ENCODE data around the gene DDX50. TPM values are rescaled to one million over a fixed set of nuclear protein-coding genes. Genes with fewer than 3 reads are reported as not detected.

DDX50 gene
- total and polyA plus RNA-seq, 2 donors (not counting 3 experiments of a cell fraction or from before 2014, with no cell fraction given): 14.8 to 28.2 TPM

DNA sequence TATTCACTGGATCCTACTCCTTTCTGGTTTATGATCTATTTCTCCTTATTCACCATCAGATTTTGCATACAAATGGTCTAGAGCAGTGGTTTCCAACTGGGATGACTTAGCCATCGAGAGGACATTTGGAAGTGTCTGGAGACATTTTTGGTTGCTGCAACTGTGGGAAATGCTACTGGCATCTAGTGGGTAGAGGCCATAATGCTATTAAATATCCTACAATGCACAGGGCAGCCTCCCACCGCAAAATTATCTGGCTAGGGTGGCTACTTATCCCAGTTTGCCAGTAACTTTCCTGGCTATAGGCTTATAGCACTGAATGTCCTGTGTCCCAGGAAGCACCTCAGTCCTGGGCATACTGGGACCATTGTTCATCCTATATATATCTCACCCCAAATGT is 21.5 kb upstream of the DDX50 start:
- dilution Hi-C loops (cut with MboI; ENCODE audit: extremely low pct_ligation_motif_present, low sequenced_read_pairs): no loop called here
- DNase-seq (ENCODE audit: low read depth, low spot score): no peak
- no peak overlapping the region for H2AFZ ChIP-seq (ENCODE audit: low read depth, low read length)
- H3K9ac ChIP-seq (replicated peaks; ENCODE audit: extremely low read depth, insufficient read depth, low read length): no peak overlapping the region
- H3K27ac ChIP-seq (ENCODE audit: insufficient read depth, low read depth, low read length): no peak overlapping the region
- peaks cover 7 to 8% of the 10 kb centered on the region in 2 experiments for H3K27me3 ChIP-seq (ENCODE audit: control insufficient read depth in 2 of 2, insufficient read depth in 2 of 2, low read length in 2 of 2)
- intact Hi-C loops (cut with micrococcal nuclease): no loop called here
- H4K20me1 ChIP-seq (replicated peaks; ENCODE audit: control insufficient read depth, extremely low read depth, insufficient read depth, low read length): no peaks in the 10 kb centered on the region
- H3K9me1 ChIP-seq (replicated peaks; ENCODE audit: control insufficient read depth, extremely low read depth, insufficient read depth, low read length): no peaks in the 10 kb centered on the region
- BruUV-seq (replicated peaks): no TSS peak
- FAIRE-seq: no peak
- CTCF ChIA-PET: interaction anchor here (1.5 kb wide), 1 partner anchor 8 kb away, joined by 5 read pairs; no protein-coding TSS in a partner anchor
- H3K4me1 ChIP-seq (ENCODE audit: control insufficient read depth, extremely low read depth, insufficient read depth, low read length): no peaks in the 10 kb centered on the region
- no peak overlapping the region for H3K4me2 ChIP-seq (ENCODE audit: insufficient read depth, low read length)
- H3K79me2 ChIP-seq (ENCODE audit: control insufficient read depth, insufficient read depth, low read length): no peaks in the 10 kb centered on the region
- H3K9me3 ChIP-seq (replicated peaks; ENCODE audit: control insufficient read depth, insufficient read depth, low read length): no peaks in the 10 kb centered on the region
- POLR2A ChIA-PET: no interaction called here
- H3K4me3 ChIP-seq (replicated peaks in 1 of 3; ENCODE audit: insufficient read depth in 1 of 3, low read depth in 1 of 3, low read length in 3 of 3): no peak overlapping the region
- no peaks in the 10 kb centered on the region for H3K36me3 ChIP-seq (ENCODE audit: control insufficient read depth in 2 of 2, extremely low read depth in 1 of 2, insufficient read depth in 2 of 2, low read length in 2 of 2)
- no peak for TF ChIP-seq POLR2A (IDR thresholded peaks at IDR 0.05; ENCODE audit: low read depth, low read length)
- TF ChIP-seq MYC (IDR thresholded peaks at IDR 0.05; ENCODE audit: low read depth, low read length): no peak
- TF ChIP-seq, protein P1, sequence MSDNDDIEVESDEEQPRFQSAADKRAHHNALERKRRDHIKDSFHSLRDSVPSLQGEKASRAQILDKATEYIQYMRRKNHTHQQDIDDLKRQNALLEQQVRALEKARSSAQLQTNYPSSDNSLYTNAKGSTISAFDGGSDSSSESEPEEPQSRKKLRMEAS (IDR thresholded peaks at IDR 0.05; ENCODE audit: insufficient read depth, insufficient read length): no peak
- no peak for TF ChIP-seq FOS (IDR thresholded peaks at IDR 0.05; ENCODE audit: borderline replicate concordance, insufficient read depth, low read length)
- TF ChIP-seq JUN (IDR thresholded peaks at IDR 0.05; ENCODE audit: borderline replicate concordance, insufficient read depth, insufficient read length, low read depth): no peak
- TF ChIP-seq EZH2 (IDR thresholded peaks at IDR 0.05; ENCODE audit: borderline replicate concordance, low read depth, low read length, severe bottlenecking): no peak
- TF ChIP-seq POLR2AphosphoS5 (IDR thresholded peaks at IDR 0.05; ENCODE audit: insufficient read depth, low read depth, low read length): no peak
- TF ChIP-seq GATA2 (IDR thresholded peaks at IDR 0.05; ENCODE audit: insufficient read depth, insufficient read length, low read depth, low read length): no peak
- TF ChIP-seq, protein P2, sequence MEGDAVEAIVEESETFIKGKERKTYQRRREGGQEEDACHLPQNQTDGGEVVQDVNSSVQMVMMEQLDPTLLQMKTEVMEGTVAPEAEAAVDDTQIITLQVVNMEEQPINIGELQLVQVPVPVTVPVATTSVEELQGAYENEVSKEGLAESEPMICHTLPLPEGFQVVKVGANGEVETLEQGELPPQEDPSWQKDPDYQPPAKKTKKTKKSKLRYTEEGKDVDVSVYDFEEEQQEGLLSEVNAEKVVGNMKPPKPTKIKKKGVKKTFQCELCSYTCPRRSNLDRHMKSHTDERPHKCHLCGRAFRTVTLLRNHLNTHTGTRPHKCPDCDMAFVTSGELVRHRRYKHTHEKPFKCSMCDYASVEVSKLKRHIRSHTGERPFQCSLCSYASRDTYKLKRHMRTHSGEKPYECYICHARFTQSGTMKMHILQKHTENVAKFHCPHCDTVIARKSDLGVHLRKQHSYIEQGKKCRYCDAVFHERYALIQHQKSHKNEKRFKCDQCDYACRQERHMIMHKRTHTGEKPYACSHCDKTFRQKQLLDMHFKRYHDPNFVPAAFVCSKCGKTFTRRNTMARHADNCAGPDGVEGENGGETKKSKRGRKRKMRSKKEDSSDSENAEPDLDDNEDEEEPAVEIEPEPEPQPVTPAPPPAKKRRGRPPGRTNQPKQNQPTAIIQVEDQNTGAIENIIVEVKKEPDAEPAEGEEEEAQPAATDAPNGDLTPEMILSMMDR (IDR thresholded peaks at IDR 0.05; ENCODE audit: extremely low read depth in 1 of 2, insufficient read depth in 1 of 2, low read depth in 1 of 2, low read length in 2 of 2): no peak
